Measurements from ENCODE around the gene CABP7. TPM values are rescaled to one million over a fixed set of nuclear protein-coding genes. Genes with fewer than 3 reads are reported as not detected.

CABP7 gene
- total and polyA plus RNA-seq, 4 donors, result 0.08 TPM; not detected in 3

DNA sequence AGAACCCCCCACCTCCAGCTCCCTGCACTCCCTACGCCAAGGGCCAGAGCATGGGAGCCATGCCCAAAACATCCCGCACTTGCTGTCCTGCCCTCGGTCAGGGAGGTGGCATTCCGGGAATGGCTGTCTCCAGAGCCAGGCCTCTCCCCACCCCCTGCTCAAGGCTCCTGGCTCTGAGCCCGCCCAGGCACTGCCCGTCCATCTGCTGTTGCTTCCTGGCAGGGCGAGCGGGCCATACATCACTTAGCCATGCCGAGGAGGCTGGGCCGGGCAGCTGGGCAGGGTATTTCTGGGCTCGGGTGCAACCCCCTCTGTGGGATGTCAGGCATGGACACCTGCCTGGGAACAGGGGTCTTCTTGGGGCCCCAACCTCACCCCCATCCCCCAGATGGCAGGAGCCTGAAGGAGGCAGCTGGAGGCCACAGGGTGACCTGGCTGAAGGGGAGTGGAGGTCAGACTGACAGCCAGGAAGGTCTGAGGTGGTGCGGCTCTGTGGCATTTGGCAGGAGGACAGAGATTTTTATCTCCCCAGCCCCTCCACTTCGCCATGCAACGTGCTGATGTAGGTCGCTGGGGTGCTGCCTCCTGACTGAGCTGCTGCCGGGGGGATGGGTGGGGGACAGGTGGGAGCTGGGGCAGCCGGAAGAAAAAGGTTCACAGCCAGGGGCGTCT lies 8.7 kb upstream of the CABP7 start:
- Histone ChIP-seq H3K36me3 (ENCODE audit: control insufficient read depth in 4 of 4, insufficient read depth in 3 of 4, low read depth in 1 of 4, low read length in 3 of 4) (no peaks in the 10 kb centered on the region), H3K4me1 (ENCODE audit: control insufficient read depth in 4 of 4, insufficient read depth in 4 of 4, low read length in 3 of 4) (no peaks in the 10 kb centered on the region), H3K4me3 (ENCODE audit: low read depth in 1 of 3, low read length in 3 of 3) (no peak overlapping the region), H3K27me3 (ENCODE audit: control insufficient read depth in 4 of 4, insufficient read depth in 4 of 4, low read length in 3 of 4) (peaks cover 0 to 2% (median 0%) of the 10 kb centered on the region in 4 donors), H3K9me3 (ENCODE audit: control insufficient read depth in 4 of 4, low read length in 3 of 4) (no peaks in the 10 kb centered on the region), H3K9ac (ENCODE audit: low read depth in 1 of 2, low read length in 2 of 2) (no peak overlapping the region), H3K27ac (ENCODE audit: low read depth in 1 of 2, low read length in 2 of 2) (no peak overlapping the region)
- no peak for TF ChIP-seq NR2F2 (IDR thresholded peaks at IDR 0.05)
- no peak for TF ChIP-seq HNF4G (IDR thresholded peaks at IDR 0.05)
- TF ChIP-seq FOXA1 (IDR thresholded peaks at IDR 0.05), result no peak
- no peak for DNase-seq (ENCODE audit: low spot score)
- WGBS, result 62% methylated on average over 18 of the region's 18 CpGs

DNA sequence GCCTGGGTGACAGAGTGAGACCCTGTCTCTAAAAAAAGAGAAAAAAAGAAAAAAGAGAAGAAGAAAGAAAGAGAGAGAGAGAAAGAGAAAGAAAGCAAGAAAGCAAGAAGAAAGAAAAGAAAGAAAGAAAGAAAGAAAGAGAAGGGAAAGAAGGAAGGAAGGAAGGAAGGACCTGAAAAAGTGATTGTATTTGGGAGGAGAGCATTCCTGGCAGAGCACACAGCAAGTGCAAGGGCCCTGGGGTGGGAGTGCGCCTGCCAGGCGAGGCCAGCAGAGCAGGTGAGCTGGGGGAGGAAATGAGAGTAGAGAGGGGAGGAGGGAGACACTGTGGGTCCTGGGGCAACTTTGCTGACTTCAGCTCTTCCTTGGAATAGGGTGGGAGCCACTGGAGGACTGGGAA lies 7.7 kb upstream of the CABP7 start:
- peaks cover 0 to 2% (median 0%) of the 10 kb centered on the region in 4 donors for H3K27me3 ChIP-seq (ENCODE audit: control insufficient read depth in 4 of 4, insufficient read depth in 4 of 4, low read length in 3 of 4)
- no peak overlapping the region for H3K9ac ChIP-seq (ENCODE audit: low read depth in 1 of 2, low read length in 2 of 2)
- no peaks in the 10 kb centered on the region for H3K36me3 ChIP-seq (ENCODE audit: control insufficient read depth in 4 of 4, insufficient read depth in 3 of 4, low read depth in 1 of 4, low read length in 3 of 4)
- TF ChIP-seq NR2F2 (IDR thresholded peaks at IDR 0.05), result no peak
- no peak for TF ChIP-seq HNF4G (IDR thresholded peaks at IDR 0.05)
- TF ChIP-seq SP1 (IDR thresholded peaks at IDR 0.05), result no peak
- TF ChIP-seq, protein P1, sequence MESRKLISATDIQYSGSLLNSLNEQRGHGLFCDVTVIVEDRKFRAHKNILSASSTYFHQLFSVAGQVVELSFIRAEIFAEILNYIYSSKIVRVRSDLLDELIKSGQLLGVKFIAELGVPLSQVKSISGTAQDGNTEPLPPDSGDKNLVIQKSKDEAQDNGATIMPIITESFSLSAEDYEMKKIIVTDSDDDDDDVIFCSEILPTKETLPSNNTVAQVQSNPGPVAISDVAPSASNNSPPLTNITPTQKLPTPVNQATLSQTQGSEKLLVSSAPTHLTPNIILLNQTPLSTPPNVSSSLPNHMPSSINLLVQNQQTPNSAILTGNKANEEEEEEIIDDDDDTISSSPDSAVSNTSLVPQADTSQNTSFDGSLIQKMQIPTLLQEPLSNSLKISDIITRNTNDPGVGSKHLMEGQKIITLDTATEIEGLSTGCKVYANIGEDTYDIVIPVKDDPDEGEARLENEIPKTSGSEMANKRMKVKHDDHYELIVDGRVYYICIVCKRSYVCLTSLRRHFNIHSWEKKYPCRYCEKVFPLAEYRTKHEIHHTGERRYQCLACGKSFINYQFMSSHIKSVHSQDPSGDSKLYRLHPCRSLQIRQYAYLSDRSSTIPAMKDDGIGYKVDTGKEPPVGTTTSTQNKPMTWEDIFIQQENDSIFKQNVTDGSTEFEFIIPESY (IDR thresholded peaks at IDR 0.05), result no peak
- no peak for TF ChIP-seq TAF1 (conservative IDR thresholded peaks at IDR 0.05)
- TF ChIP-seq RXRA (IDR thresholded peaks at IDR 0.05), result no peak
- no peak for TF ChIP-seq YY1 (IDR thresholded peaks at IDR 0.05)
- TF ChIP-seq EGR1 (IDR thresholded peaks at IDR 0.05; ENCODE audit: low read depth in 2 of 2), result no peak
- no peak for TF ChIP-seq CTCF (IDR thresholded peaks at IDR 0.05; ENCODE audit: low read depth, low read length, missing input control)
- TF ChIP-seq, protein P2, sequence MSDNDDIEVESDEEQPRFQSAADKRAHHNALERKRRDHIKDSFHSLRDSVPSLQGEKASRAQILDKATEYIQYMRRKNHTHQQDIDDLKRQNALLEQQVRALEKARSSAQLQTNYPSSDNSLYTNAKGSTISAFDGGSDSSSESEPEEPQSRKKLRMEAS (IDR thresholded peaks at IDR 0.05), result no peak
- no peak for TF ChIP-seq FOXA1 (IDR thresholded peaks at IDR 0.05)
- TF ChIP-seq FOXA2 (IDR thresholded peaks at IDR 0.05), result no peak
- TF ChIP-seq ATF3 (IDR thresholded peaks at IDR 0.05), result no peak
- TF ChIP-seq RAD21 (IDR thresholded peaks at IDR 0.05), result no peak
- H3K4me3 ChIP-seq (ENCODE audit: low read depth in 1 of 3, low read length in 3 of 3), result no peak overlapping the region
- H3K9me3 ChIP-seq (ENCODE audit: control insufficient read depth in 4 of 4, low read length in 3 of 4), result no peaks in the 10 kb centered on the region
- H3K4me1 ChIP-seq (ENCODE audit: control insufficient read depth in 4 of 4, insufficient read depth in 4 of 4, low read length in 3 of 4), result no peaks in the 10 kb centered on the region
- H3K27ac ChIP-seq (ENCODE audit: low read depth in 1 of 2, low read length in 2 of 2), result no peak overlapping the region
- no peak for DNase-seq (ENCODE audit: low spot score)
- WGBS, result 79% methylated on average over 2 of the region's 2 CpGs
